Measurements from ENCODE around the gene NXPH3. TPM values are rescaled to one million over a fixed set of nuclear protein-coding genes. Genes with fewer than 3 reads are reported as not detected.

NXPH3 gene
- total and polyA plus RNA-seq, 8 donors, result 1.0 to 2.7 (median 1.2) TPM

DNA sequence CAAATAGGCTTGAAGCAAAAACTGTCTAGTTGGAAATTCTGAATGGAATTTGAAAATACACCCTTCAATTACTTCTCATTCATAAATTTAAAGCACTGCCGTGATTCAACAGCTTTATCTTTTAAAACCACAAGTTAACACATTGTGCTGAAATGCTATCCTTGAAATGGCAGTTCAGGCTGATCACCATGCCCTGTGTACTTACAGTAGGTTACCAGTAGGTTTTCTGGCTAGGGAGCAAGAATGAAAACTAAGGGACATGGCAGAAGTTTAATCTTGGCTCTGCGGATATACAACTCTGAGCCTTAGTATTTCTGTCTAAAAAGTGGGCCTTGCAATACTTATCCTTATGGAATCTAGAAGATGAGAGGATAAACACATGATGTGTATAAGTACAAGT, 28.0 kb downstream of the NXPH3 start:
- H3K4me3 ChIP-seq, result no peak overlapping the region
- intact Hi-C loops (cut with DNase I), result no loop called here
- no peaks in the 10 kb centered on the region for H3K9me3 ChIP-seq
- DNase-seq, result no peak
- peaks cover 3 to 95% of the 10 kb centered on the region in 2 donors for H3K36me3 ChIP-seq
- ATAC-seq, result no peak
- TF ChIP-seq, protein P1, sequence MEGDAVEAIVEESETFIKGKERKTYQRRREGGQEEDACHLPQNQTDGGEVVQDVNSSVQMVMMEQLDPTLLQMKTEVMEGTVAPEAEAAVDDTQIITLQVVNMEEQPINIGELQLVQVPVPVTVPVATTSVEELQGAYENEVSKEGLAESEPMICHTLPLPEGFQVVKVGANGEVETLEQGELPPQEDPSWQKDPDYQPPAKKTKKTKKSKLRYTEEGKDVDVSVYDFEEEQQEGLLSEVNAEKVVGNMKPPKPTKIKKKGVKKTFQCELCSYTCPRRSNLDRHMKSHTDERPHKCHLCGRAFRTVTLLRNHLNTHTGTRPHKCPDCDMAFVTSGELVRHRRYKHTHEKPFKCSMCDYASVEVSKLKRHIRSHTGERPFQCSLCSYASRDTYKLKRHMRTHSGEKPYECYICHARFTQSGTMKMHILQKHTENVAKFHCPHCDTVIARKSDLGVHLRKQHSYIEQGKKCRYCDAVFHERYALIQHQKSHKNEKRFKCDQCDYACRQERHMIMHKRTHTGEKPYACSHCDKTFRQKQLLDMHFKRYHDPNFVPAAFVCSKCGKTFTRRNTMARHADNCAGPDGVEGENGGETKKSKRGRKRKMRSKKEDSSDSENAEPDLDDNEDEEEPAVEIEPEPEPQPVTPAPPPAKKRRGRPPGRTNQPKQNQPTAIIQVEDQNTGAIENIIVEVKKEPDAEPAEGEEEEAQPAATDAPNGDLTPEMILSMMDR (IDR thresholded peaks at IDR 0.05), result no peak
- peak overlapping the region in 1 of 2 donors; percentile 21 for H3K27ac ChIP-seq
- H3K4me1 ChIP-seq, result peaks cover 0 to 6% of the 10 kb centered on the region in 2 donors
- no peaks in the 10 kb centered on the region for H3K27me3 ChIP-seq

DNA sequence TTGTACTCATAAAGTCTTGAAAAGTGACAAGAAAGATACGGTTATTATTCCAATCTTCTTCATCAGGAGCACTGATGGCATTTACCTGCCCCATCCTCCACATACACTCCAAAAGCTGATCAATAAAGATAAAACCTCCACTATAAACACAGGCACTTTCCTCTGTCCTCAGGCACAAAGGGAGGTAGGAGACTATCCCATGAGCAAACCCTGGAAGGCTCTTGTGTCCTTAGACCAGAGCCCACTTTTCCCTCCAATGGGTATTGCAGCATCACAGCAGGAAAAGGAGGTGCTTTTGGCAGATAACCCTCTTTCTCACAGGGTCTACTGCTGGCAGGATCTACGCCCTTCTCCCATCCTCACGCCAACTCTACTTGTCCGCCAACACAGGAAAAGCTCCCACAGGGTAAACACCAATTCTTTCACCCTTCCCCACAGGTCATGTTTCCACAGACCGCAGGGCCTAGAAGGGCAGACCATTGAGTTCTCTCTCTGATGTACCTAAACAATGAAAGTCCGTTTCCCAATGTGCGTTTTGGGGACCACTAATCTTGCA, 28.7 kb downstream of the NXPH3 start:
- Histone ChIP-seq H3K4me3 (no peak overlapping the region), H3K27me3 (no peaks in the 10 kb centered on the region), H3K9me3 (no peaks in the 10 kb centered on the region), H3K27ac (no peak overlapping the region), H3K36me3 (peaks cover 3 to 95% of the 10 kb centered on the region in 2 donors), H3K4me1 (peaks cover 0 to 4% of the 10 kb centered on the region in 2 donors)
- intact Hi-C loops (cut with DNase I), result no loop called here
- TF ChIP-seq, protein P1 (IDR thresholded peaks at IDR 0.05), result no peak
- DNase-seq, result no peak
- ATAC-seq, result no peak

DNA sequence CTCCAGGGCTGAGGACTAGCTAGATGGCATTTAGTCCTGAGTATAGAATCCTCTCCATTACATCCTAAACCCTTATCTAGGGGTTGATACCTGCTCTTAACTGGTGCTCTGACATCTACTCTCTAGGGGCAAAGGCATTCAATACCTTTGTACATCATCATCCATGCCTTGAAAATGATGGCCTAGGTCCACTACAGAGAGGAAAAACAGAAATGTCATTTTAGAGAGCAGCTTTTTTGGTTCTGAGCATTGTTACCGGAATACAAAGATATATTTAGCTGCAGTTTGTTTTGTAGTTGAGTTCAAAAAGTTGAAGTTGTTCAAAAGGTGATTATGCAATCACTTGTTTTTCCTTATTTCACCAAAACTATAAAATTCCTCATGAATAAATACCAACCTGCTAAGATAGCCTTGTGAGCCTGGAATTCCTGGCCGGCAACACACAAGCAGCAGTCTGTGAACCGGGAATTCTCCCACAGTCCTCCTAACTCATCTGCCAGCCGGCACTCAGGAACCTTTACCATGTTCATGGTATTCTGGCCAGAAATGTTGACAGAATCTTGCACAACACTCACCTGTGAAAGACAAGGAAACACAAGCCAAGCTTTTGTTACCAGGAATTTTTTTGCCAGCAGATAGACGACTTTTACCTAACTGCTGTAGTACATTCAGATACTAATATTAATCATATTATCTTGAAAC, 35.4 kb downstream of the NXPH3 start:
- peaks cover 15 to 20% of the 10 kb centered on the region in 2 donors for H3K4me1 ChIP-seq
- intact Hi-C loops (cut with DNase I), result no loop called here
- ATAC-seq (peak; percentile 78), DNase-seq (no peak)
- H3K27ac ChIP-seq, result peak overlapping the region; percentile 30 to 48
- no peaks in the 10 kb centered on the region for H3K27me3 ChIP-seq
- no peaks in the 10 kb centered on the region for H3K9me3 ChIP-seq
- no peak overlapping the region for H3K4me3 ChIP-seq
- TF ChIP-seq, protein P1 (IDR thresholded peaks at IDR 0.05), result no peak
- peaks cover 0 to 72% of the 10 kb centered on the region in 2 donors for H3K36me3 ChIP-seq

GRCh38 chr17:49612726-49613125, 37.1 kb downstream of the NXPH3 start:
- DNase-seq (no peak), ATAC-seq (no peak)
- intact Hi-C loops (cut with DNase I), result no loop called here
- Histone ChIP-seq H3K9me3 (no peaks in the 10 kb centered on the region), H3K27ac (no peak overlapping the region), H3K27me3 (no peaks in the 10 kb centered on the region), H3K4me1 (peaks cover 23 to 37% of the 10 kb centered on the region in 2 donors), H3K4me3 (no peak overlapping the region), H3K36me3 (peaks cover 0 to 62% of the 10 kb centered on the region in 2 donors)
- TF ChIP-seq, protein P1 (IDR thresholded peaks at IDR 0.05), result no peak

GRCh38 chr17:49613182-49613800, 37.6 kb downstream of the NXPH3 start:
- H3K4me1 ChIP-seq, result peaks cover 28 to 43% of the 10 kb centered on the region in 2 donors
- peaks cover 0 to 62% of the 10 kb centered on the region in 2 donors for H3K36me3 ChIP-seq
- TF ChIP-seq, protein P1 (IDR thresholded peaks at IDR 0.05), result no peak
- intact Hi-C loops (cut with DNase I), result no loop called here
- DNase-seq (no peak), ATAC-seq (no peak)
- H3K27me3 ChIP-seq, result no peaks in the 10 kb centered on the region
- no peak overlapping the region for H3K4me3 ChIP-seq
- no peaks in the 10 kb centered on the region for H3K9me3 ChIP-seq
- H3K27ac ChIP-seq, result no peak overlapping the region
